Measurements from ENCODE around the gene NRN1. TPM values are rescaled to one million over a fixed set of nuclear protein-coding genes. Genes with fewer than 3 reads are reported as not detected.

NRN1 gene
- total and polyA plus RNA-seq, 2 experiments from 2014 or later: not detected

DNA sequence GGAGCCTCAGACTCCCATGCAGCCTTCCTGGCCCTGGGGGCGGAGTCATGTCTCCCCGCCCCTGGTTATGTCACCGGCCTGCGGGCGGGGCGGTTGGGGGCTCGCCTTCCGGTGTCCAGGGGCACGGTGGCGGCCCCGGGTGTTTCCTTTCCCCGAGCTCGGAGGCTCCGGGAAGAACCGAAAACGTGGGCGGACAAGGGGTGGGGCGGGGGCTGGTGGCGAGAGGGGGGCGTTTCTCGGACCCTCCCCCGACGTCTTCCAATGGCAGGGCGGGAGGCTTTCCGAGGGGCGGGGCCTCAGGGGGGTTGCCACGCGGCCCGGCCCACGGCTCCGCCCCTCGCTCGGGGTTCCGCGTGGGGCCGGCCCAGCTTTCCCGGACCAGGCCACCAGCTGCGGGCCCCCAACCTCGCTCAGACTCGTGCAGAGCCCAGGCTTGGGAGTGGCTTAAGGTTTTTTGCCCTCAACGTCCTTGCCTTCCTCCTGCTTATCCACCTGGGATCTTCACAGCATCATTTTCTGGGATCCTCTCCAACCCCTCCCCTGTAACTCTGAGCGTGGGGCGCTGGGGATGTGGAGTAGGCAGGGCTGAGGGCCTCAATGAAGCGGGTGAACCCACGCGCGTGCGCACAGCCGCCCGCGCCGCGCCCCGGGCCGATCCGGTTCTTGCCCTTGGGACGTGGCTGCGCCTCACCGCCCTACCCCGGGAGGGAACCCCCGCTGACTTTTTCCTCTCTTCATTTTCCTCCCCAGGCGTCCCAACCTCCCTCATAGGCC lies 2.1 kb upstream of the NRN1 start:
- no peaks in the 10 kb centered on the region for H3K36me3 ChIP-seq (replicated peaks; ENCODE audit: insufficient read depth, low read depth)
- 2% methylated on average over 56 of the region's 62 CpGs for WGBS (ENCODE audit: low lambda C conversion rate, missing lambda C conversion rate)
- no peaks in the 10 kb centered on the region for H3K9me3 ChIP-seq (ENCODE audit: low read depth)
- peak overlapping the region; percentile 59 for H2AFZ ChIP-seq
- H3K4me1 ChIP-seq (ENCODE audit: insufficient read depth): peaks cover 20% of the 10 kb centered on the region
- H3K27ac ChIP-seq: no peak overlapping the region
- H3K79me2 ChIP-seq: no peaks in the 10 kb centered on the region
- H4K20me1 ChIP-seq (ENCODE audit: insufficient read depth, poor library complexity, severe bottlenecking): no peaks in the 10 kb centered on the region
- peak; percentile 82 for DNase-seq (ENCODE audit: low spot score)
- H3K27me3 ChIP-seq: peaks cover 96% of the 10 kb centered on the region
- H3K4me2 ChIP-seq: peak overlapping the region; percentile 91
- TF ChIP-seq, protein P1, sequence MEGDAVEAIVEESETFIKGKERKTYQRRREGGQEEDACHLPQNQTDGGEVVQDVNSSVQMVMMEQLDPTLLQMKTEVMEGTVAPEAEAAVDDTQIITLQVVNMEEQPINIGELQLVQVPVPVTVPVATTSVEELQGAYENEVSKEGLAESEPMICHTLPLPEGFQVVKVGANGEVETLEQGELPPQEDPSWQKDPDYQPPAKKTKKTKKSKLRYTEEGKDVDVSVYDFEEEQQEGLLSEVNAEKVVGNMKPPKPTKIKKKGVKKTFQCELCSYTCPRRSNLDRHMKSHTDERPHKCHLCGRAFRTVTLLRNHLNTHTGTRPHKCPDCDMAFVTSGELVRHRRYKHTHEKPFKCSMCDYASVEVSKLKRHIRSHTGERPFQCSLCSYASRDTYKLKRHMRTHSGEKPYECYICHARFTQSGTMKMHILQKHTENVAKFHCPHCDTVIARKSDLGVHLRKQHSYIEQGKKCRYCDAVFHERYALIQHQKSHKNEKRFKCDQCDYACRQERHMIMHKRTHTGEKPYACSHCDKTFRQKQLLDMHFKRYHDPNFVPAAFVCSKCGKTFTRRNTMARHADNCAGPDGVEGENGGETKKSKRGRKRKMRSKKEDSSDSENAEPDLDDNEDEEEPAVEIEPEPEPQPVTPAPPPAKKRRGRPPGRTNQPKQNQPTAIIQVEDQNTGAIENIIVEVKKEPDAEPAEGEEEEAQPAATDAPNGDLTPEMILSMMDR (IDR thresholded peaks at IDR 0.05; ENCODE audit: poor library complexity): no peak
- TF ChIP-seq EZH2phosphoT487 (IDR thresholded peaks at IDR 0.05; ENCODE audit: low read depth, severe bottlenecking, unreplicated experiment): no peak
- TF ChIP-seq EZH2 (IDR thresholded peaks at IDR 0.05; ENCODE audit: borderline replicate concordance): no peak
- H3K9me2 ChIP-seq (replicated peaks; ENCODE audit: insufficient read depth): no peaks in the 10 kb centered on the region
- peak overlapping the region; percentile 28 for H3K4me3 ChIP-seq

DNA sequence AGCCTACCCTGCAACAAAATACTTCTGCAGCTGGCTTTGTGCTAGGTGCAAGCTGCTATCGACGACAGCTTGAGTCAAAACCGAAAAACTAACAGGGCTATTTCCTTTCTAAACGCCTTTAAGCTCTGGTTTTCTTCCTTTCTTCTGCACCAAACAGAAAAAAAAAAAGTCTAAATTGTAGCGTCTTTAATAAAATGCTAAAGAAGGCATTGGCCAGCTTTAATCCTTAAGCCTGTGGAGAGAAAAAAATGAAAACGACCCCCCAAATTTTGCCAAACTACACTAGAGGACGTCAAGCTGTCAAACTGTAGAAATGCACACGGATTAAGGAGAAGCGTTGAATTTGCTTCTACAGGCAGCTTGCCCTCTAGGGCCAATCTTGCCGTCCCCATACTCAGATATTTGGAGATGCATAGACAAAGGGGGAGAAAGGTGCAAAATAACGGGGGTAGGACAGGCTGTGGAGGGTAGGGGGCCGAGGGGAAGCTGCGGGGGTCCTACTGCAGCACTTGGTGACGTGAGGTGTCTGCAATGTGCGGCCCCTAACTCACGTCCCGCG lies 1.4 kb upstream of the NRN1 start:
- no peaks in the 10 kb centered on the region for H3K9me3 ChIP-seq (ENCODE audit: low read depth)
- no peak for DNase-seq (ENCODE audit: low spot score)
- H4K20me1 ChIP-seq (ENCODE audit: insufficient read depth, poor library complexity, severe bottlenecking): no peaks in the 10 kb centered on the region
- peak overlapping the region; percentile 59 for H2AFZ ChIP-seq
- peak overlapping the region; percentile 28 for H3K4me3 ChIP-seq
- H3K4me2 ChIP-seq: peak overlapping the region; percentile 91
- no peaks in the 10 kb centered on the region for H3K9me2 ChIP-seq (replicated peaks; ENCODE audit: insufficient read depth)
- H3K36me3 ChIP-seq (replicated peaks; ENCODE audit: insufficient read depth, low read depth): no peaks in the 10 kb centered on the region
- H3K27me3 ChIP-seq: peaks cover 96% of the 10 kb centered on the region
- WGBS (ENCODE audit: low lambda C conversion rate, missing lambda C conversion rate): 2% methylated on average over 15 of the region's 18 CpGs
- peak; percentile 53 for TF ChIP-seq EZH2phosphoT487 (IDR thresholded peaks at IDR 0.05; ENCODE audit: low read depth, severe bottlenecking, unreplicated experiment)
- TF ChIP-seq, protein P1 (IDR thresholded peaks at IDR 0.05; ENCODE audit: poor library complexity): no peak
- TF ChIP-seq EZH2 (IDR thresholded peaks at IDR 0.05; ENCODE audit: borderline replicate concordance): no peak
- peaks cover 26% of the 10 kb centered on the region for H3K4me1 ChIP-seq (ENCODE audit: insufficient read depth)
- H3K27ac ChIP-seq: no peak overlapping the region
- H3K79me2 ChIP-seq: no peaks in the 10 kb centered on the region

DNA sequence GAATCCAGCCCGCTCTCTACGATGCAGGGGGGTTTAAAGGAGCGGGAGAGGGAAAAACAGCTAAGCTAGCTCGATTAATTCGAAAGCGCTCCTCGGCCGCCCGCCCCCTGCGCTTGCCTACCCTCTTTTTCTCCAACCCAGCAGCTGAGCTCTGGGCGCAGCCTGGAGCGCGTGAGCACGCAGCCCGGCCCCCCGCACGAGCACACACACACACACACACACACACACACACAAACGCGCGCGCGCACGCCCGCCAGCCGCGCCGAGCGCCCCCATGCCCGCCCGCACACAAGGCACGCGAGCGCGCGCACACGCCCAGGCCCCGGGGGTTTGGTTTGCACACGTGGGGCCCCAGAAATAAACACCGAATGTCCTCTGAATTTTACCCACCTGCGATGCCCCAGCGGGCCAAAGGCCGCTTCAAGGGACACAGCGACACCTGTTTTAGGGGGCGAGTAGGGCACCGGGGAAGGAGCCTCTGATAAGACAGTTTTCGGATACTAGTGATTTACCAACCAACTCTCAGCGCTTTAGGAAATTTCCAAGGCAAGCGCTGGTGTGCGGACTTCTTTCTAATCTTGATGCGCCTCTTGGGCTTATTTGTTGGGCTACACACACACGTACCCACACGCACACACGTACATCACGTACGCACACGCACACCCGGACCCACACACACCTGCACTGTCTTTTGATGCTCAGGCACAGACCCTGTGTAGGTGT lies 802 bp upstream of the NRN1 start:
- under 1% methylated on average over 38 of the region's 57 CpGs for WGBS (ENCODE audit: low lambda C conversion rate, missing lambda C conversion rate)
- H3K79me2 ChIP-seq: no peaks in the 10 kb centered on the region

More for the DNA sequence above, 802 bp upstream of the NRN1 start:
- Histone ChIP-seq H3K27me3 (peaks cover 96% of the 10 kb centered on the region), H3K36me3 (replicated peaks; ENCODE audit: insufficient read depth, low read depth) (no peaks in the 10 kb centered on the region), H3K9me2 (replicated peaks; ENCODE audit: insufficient read depth) (no peaks in the 10 kb centered on the region), H3K4me3 (peak overlapping the region; percentile 13), H4K20me1 (ENCODE audit: insufficient read depth, poor library complexity, severe bottlenecking) (no peaks in the 10 kb centered on the region), H3K27ac (no peak overlapping the region), H3K4me2 (peak overlapping the region; percentile 91), H3K9me3 (ENCODE audit: low read depth) (no peaks in the 10 kb centered on the region), H3K4me1 (ENCODE audit: insufficient read depth) (peaks cover 30% of the 10 kb centered on the region), H2AFZ (no peak overlapping the region)
- TF ChIP-seq EZH2 (IDR thresholded peaks at IDR 0.05; ENCODE audit: borderline replicate concordance) (peak; percentile 85), EZH2phosphoT487 (IDR thresholded peaks at IDR 0.05; ENCODE audit: low read depth, severe bottlenecking, unreplicated experiment) (no peak)
- TF ChIP-seq, protein P1 (IDR thresholded peaks at IDR 0.05; ENCODE audit: poor library complexity): no peak
- no peak for DNase-seq (ENCODE audit: low spot score)

All from hepatocyte (in vitro differentiated cells).